Lung microvascular endothelial cell (primary cell): ENCODE measurements around the gene DGKI. TPM values are rescaled to one million over a fixed set of nuclear protein-coding genes. Genes with fewer than 3 reads are reported as not detected.

Experiments used
- DNase-seq, 2 donors: peaks; one replicate each; pipeline versions ENCODE4 v3.0.0 to v3.0.0-alpha.2; 2010; ENCODE audit warnings: low read depth in 2 of 2
- total RNA-seq: library from RNA; depleted of rRNA; stranded (reverse); fragments of >200 nt; gene quantifications from 2 replicates; pipeline ENCODE4 v1.2.1, GENCODE V29; 2014

DGKI gene
- total RNA-seq, 1 donor from 2014 or later: 2.6 TPM

GRCh38 chr7:137873524-137873923 is 26.8 kb upstream of the DGKI start:
- DNase-seq: peak in 1 of 2 donors; percentile 68

GRCh38 chr7:137871170-137871915 is 24.6 kb upstream of the DGKI start:
- no peak for DNase-seq

GRCh38 chr7:137870684-137871083 is 23.9 kb upstream of the DGKI start:
- no peak for DNase-seq

GRCh38 chr7:137870078-137870477 is 23.3 kb upstream of the DGKI start:
- DNase-seq: no peak

GRCh38 chr7:137869260-137869659 is 22.5 kb upstream of the DGKI start:
- no peak for DNase-seq

GRCh38 chr7:137867289-137867688 is 20.5 kb upstream of the DGKI start:
- no peak for DNase-seq

GRCh38 chr7:137865764-137866163 is 19.0 kb upstream of the DGKI start:
- no peak for DNase-seq

GRCh38 chr7:137862964-137863363 is 16.2 kb upstream of the DGKI start:
- DNase-seq: no peak

GRCh38 chr7:137862358-137862757 is 15.6 kb upstream of the DGKI start:
- DNase-seq: peak in 1 of 2 donors; percentile 26

- DNase-seq: no peak
These were observed 13.8 kb upstream of the DGKI start for GRCh38 chr7:137860542-137860941.

- DNase-seq: no peak
These were observed 6.3 kb upstream of the DGKI start for GRCh38 chr7:137853053-137853452.

GRCh38 chr7:137852108-137852507 is 5.3 kb upstream of the DGKI start:
- no peak for DNase-seq

- DNase-seq: no peak
These were observed 4.5 kb upstream of the DGKI start for GRCh38 chr7:137850972-137851945.

- peak in 1 of 2 donors; percentile 11 for DNase-seq
These were observed 3.8 kb upstream of the DGKI start for GRCh38 chr7:137850571-137850970.

GRCh38 chr7:137848095-137848494 is 1.3 kb upstream of the DGKI start:
- no peak for DNase-seq

- DNase-seq: no peak
These were observed 835 bp upstream of the DGKI start for GRCh38 chr7:137847568-137848050.

- no peak for DNase-seq
These were observed 286 bp downstream of the DGKI start for GRCh38 chr7:137846549-137846826.

GRCh38 chr7:137844677-137845425 is 1.9 kb downstream of the DGKI start:
- DNase-seq: no peak

- peak in 1 of 2 donors; percentile 23 for DNase-seq
These were observed 6.6 kb downstream of the DGKI start for GRCh38 chr7:137839903-137840779.

- DNase-seq: no peak
These were observed 8.0 kb downstream of the DGKI start for GRCh38 chr7:137838706-137839315.
